DND-41 (cell line): ENCODE measurements around the gene STAM.

ENCODE experiments used
- ATAC-seq: fragments of 200-7000 bp; cut with Tn5 transposase; 3 replicates; pipeline ENCODE4 v1.9.1; 2021; ENCODE audit warnings: low read depth; ENCODE audit not compliant: insufficient read depth
- DNase-seq: peaks from one replicate; pipeline ENCODE4 v3.0.0-alpha.2; 2020
- H2AFZ ChIP-seq: 2 replicates; pipeline ENCODE4 v1.6.0; 2012; ENCODE audit warnings: low read depth, low read length
- H3K27ac ChIP-seq: 2 replicates; pipeline ENCODE4 v1.5.1; 2012; ENCODE audit warnings: low read length, inconsistent platforms
- H3K27me3 ChIP-seq: fragments of 200-600 bp; sonication (generic); 2 replicates; pipeline ENCODE4 v1.6.0; 2012; ENCODE audit warnings: low read length, mild to moderate bottlenecking, inconsistent platforms; ENCODE audit not compliant: insufficient read depth, poor library complexity
- H3K36me3 ChIP-seq: 2 replicates; pipeline ENCODE4 v1.5.1; 2012; ENCODE audit warnings: low read length, inconsistent platforms; ENCODE audit not compliant: insufficient read depth
- H3K4me1 ChIP-seq: 2 replicates; pipeline ENCODE4 v1.5.1; 2012; ENCODE audit warnings: mild to moderate bottlenecking, low read length; ENCODE audit not compliant: insufficient read depth
- H3K4me2 ChIP-seq: 2 replicates; pipeline ENCODE4 v1.6.0; 2012; ENCODE audit warnings: mild to moderate bottlenecking, moderate library complexity, low read length, inconsistent platforms; ENCODE audit not compliant: insufficient read depth
- H3K4me3 ChIP-seq, 2 experiments: fragments of 200-600 bp in 1 of 2; shearing (Covaris generic) in 1 of 2; 2 replicates each; pipeline ENCODE4 v1.5.1; 2012 to 2016; ENCODE audit warnings: inconsistent platforms in 2 of 2, low read length in 2 of 2, mild to moderate bottlenecking in 2 of 2, low read depth in 1 of 2, moderate library complexity in 1 of 2
- H3K79me2 ChIP-seq: 2 replicates; pipeline ENCODE4 v1.6.0; 2012; ENCODE audit warnings: low read length, inconsistent platforms; ENCODE audit not compliant: insufficient read depth
- H3K9ac ChIP-seq: 2 replicates; pipeline ENCODE4 v1.6.0; 2012; ENCODE audit warnings: low read depth, mild to moderate bottlenecking, inconsistent platforms, low read length, moderate library complexity
- H3K9me3 ChIP-seq: 2 replicates; pipeline ENCODE4 v1.5.1; 2012; ENCODE audit warnings: low read length, moderate library complexity, mild to moderate bottlenecking, inconsistent platforms; ENCODE audit not compliant: insufficient read depth, severe bottlenecking
- H4K20me1 ChIP-seq: 2 replicates; pipeline ENCODE4 v1.6.0; 2012; ENCODE audit warnings: low read length; ENCODE audit not compliant: insufficient read depth
- CTCF ChIP-seq: IDR thresholded peaks from 2 replicates; pipeline ENCODE4 v1.5.1; 2012; ENCODE audit warnings: borderline replicate concordance, low read length, moderate library complexity, mild to moderate bottlenecking; ENCODE audit not compliant: poor library complexity, severe bottlenecking; ENCODE audit errors: extremely low read depth
- EZH2 ChIP-seq: IDR thresholded peaks from 3 replicates; pipeline ENCODE4 v1.6.1; 2012; ENCODE audit warnings: borderline replicate concordance, low read depth, mild to moderate bottlenecking, moderate library complexity, low read length, inconsistent platforms; ENCODE audit not compliant: severe bottlenecking

Gene STAM

DNA sequence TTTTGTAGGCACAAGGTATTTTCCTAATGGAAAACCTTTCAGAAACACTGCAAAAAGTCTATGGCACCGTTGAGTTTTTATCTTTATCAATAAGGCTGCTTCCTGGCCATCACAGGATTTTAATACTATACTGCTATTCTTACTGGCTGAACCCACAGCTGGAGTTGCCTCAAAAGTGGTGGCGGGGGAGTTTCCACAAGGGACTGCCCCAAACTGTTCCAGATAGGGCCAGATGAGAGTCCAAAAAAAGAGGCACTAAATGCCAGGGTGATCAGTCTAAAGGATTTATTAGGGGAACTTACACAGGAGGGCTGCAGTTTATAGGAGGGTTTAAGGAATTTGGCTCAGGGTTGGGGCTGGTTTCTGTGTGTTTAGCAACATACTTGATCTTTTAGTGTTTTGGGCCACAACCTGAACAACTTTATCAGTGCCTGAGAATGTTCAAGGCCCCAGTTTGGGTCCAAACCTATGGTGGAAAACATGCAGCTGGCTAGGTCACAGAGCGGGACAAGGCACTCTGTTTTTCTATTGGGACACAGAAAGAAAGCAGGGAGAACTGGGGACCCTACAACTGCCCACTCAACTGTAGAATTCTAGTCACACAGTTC, 41.4 kb downstream of the STAM start:
- Histone ChIP-seq H3K27me3 (no peaks in the 10 kb centered on the region), H3K4me3 (no peak overlapping the region), H3K9ac (no peak overlapping the region), H3K79me2 (peaks cover 54% of the 10 kb centered on the region), H4K20me1 (no peaks in the 10 kb centered on the region; the same call in 1 of the 2 replicates), H2AFZ (no peak overlapping the region), H3K4me1 (no peaks in the 10 kb centered on the region), H3K9me3 (no peaks in the 10 kb centered on the region), H3K4me2 (no peak overlapping the region), H3K27ac (no peak overlapping the region), H3K36me3 (peaks cover 10% of the 10 kb centered on the region)
- TF ChIP-seq CTCF (no peak), EZH2 (no peak)
- no peak for DNase-seq
- ATAC-seq = no peak

GRCh38 chr10:17687117-17687831, 43.3 kb downstream of the STAM start:
- Histone ChIP-seq H4K20me1 (no peaks in the 10 kb centered on the region), H2AFZ (no peak overlapping the region), H3K36me3 (peaks cover 19% of the 10 kb centered on the region), H3K9ac (no peak overlapping the region), H3K79me2 (peaks cover 34% of the 10 kb centered on the region), H3K4me3 (no peak overlapping the region), H3K4me1 (no peaks in the 10 kb centered on the region), H3K27ac (no peak overlapping the region), H3K27me3 (no peaks in the 10 kb centered on the region), H3K9me3 (no peaks in the 10 kb centered on the region), H3K4me2 (no peak overlapping the region)
- ATAC-seq (no peak), DNase-seq (no peak)
- no peak for TF ChIP-seq EZH2
- TF ChIP-seq CTCF = no peak

GRCh38 chr10:17689137-17689536, 45.2 kb downstream of the STAM start:
- ATAC-seq = no peak
- DNase-seq = no peak
- no peak overlapping the region for H3K27ac ChIP-seq
- no peaks in the 10 kb centered on the region for H3K27me3 ChIP-seq
- no peak overlapping the region for H3K4me2 ChIP-seq
- no peak overlapping the region for H2AFZ ChIP-seq
- TF ChIP-seq CTCF (no peak), EZH2 (no peak)
- no peaks in the 10 kb centered on the region for H3K4me1 ChIP-seq
- no peak overlapping the region for H3K9ac ChIP-seq
- no peaks in the 10 kb centered on the region for H4K20me1 ChIP-seq
- peaks cover 16% of the 10 kb centered on the region for H3K79me2 ChIP-seq
- peaks cover 32% of the 10 kb centered on the region for H3K36me3 ChIP-seq
- H3K4me3 ChIP-seq = no peak overlapping the region
- no peaks in the 10 kb centered on the region for H3K9me3 ChIP-seq
